ENCODE results near the gene GBP3. TPM values are rescaled to one million over a fixed set of nuclear protein-coding genes. Genes with fewer than 3 reads are reported as not detected.

Gene GBP3
- 3.7 and 16.5 TPM in 2 replicates for total RNA-seq

- TF ChIP-seq CTCF (IDR thresholded peaks at IDR 0.05; ENCODE audit: insufficient read depth, low read length, severe bottlenecking) = no peak
- no peak for FAIRE-seq
- peaks cover 5% of the 10 kb centered on the region for H3K36me3 ChIP-seq (ENCODE audit: control insufficient read depth, insufficient read depth, low read length)
- peak; percentile 83 for DNase-seq (ENCODE audit: low read depth)
- H3K4me3 ChIP-seq (ENCODE audit: low read depth, low read length) = peak within 1 kb of the TSS; percentile 54
- H3K27me3 ChIP-seq (ENCODE audit: control insufficient read depth, insufficient read depth, low read length) = no peaks in the 10 kb centered on the region
Observed at GRCh38 chr1:89022167-89022959, at the start of gene GBP3. Gene GBP3, minus strand, starts transcription at chr1:89022866. Its CDS starts 2,145 bp downstream, at chr1:89020721.

- TF ChIP-seq CTCF (IDR thresholded peaks at IDR 0.05; ENCODE audit: insufficient read depth, low read length, severe bottlenecking) = no peak
- Histone ChIP-seq H3K27me3 (ENCODE audit: control insufficient read depth, insufficient read depth, low read length) (no peaks in the 10 kb centered on the region), H3K4me3 (ENCODE audit: low read depth, low read length) (no peak overlapping the region), H3K36me3 (ENCODE audit: control insufficient read depth, insufficient read depth, low read length) (no peaks in the 10 kb centered on the region)
- FAIRE-seq (no peak), DNase-seq (ENCODE audit: low read depth) (no peak)
Observed at GRCh38 chr1:89070509-89070908, 47.8 kb upstream of the GBP3 start.

- H3K27me3 ChIP-seq (ENCODE audit: control insufficient read depth, insufficient read depth, low read length) = no peaks in the 10 kb centered on the region
- no peak for DNase-seq (ENCODE audit: low read depth)
- H3K36me3 ChIP-seq (ENCODE audit: control insufficient read depth, insufficient read depth, low read length) = no peaks in the 10 kb centered on the region
- TF ChIP-seq CTCF (IDR thresholded peaks at IDR 0.05; ENCODE audit: insufficient read depth, low read length, severe bottlenecking) = no peak
- FAIRE-seq = no peak
- no peak overlapping the region for H3K4me3 ChIP-seq (ENCODE audit: low read depth, low read length)
Observed at GRCh38 chr1:89069951-89070350, 47.3 kb upstream of the GBP3 start.

GRCh38 chr1:89068291-89068690 lies 45.6 kb upstream of the GBP3 start:
- no peak for FAIRE-seq

GRCh38 chr1:89065079-89065868 lies 42.6 kb upstream of the GBP3 start, which contains the start of gene GBP1:
Gene GBP1, minus strand, starts transcription at chr1:89065208. Its CDS starts 1,974 bp downstream, at chr1:89063234.
- Histone ChIP-seq H3K36me3 (ENCODE audit: control insufficient read depth, insufficient read depth, low read length) (no peaks in the 10 kb centered on the region), H3K27me3 (ENCODE audit: control insufficient read depth, insufficient read depth, low read length) (no peaks in the 10 kb centered on the region), H3K4me3 (ENCODE audit: low read depth, low read length) (peak within 1 kb of the TSS; percentile 26)
- DNase-seq (ENCODE audit: low read depth) (peak; percentile 81), FAIRE-seq (peak; percentile 81)
- TF ChIP-seq CTCF (IDR thresholded peaks at IDR 0.05; ENCODE audit: insufficient read depth, low read length, severe bottlenecking) = no peak

More at GRCh38 chr1:89068291-89068690, 45.6 kb upstream of the GBP3 start:
- H3K27me3 ChIP-seq (ENCODE audit: control insufficient read depth, insufficient read depth, low read length) = no peaks in the 10 kb centered on the region
- no peaks in the 10 kb centered on the region for H3K36me3 ChIP-seq (ENCODE audit: control insufficient read depth, insufficient read depth, low read length)
- H3K4me3 ChIP-seq (ENCODE audit: low read depth, low read length) = no peak overlapping the region
- no peak for TF ChIP-seq CTCF (IDR thresholded peaks at IDR 0.05; ENCODE audit: insufficient read depth, low read length, severe bottlenecking)
- peak; percentile 30 for DNase-seq (ENCODE audit: low read depth)

Data from bronchial epithelial cell (primary cell).